ENCODE measurements around the gene BCL2. TPM values are rescaled to one million over a fixed set of nuclear protein-coding genes. Genes with fewer than 3 reads are reported as not detected.

The BCL2 gene
- total and polyA plus RNA-seq, 9 donors, result 13.7 to 43.9 (median 35.7) TPM

GRCh38 chr18:63131106-63131958 lies 188.2 kb downstream of the BCL2 start:
- TF ChIP-seq EP300 (IDR thresholded peaks at IDR 0.05), result no peak
- peak; percentile 27 to 81 (median 76) for TF ChIP-seq CTCF (IDR thresholded peaks at IDR 0.05)
- no peak for TF ChIP-seq POLR2A (IDR thresholded peaks at IDR 0.05)
- peak overlapping the region in 1 of 2 donors; percentile 47 for H3K27ac ChIP-seq
- H3K4me1 ChIP-seq (ENCODE audit: insufficient read depth), result peaks cover 2% of the 10 kb centered on the region
- intact Hi-C loops (cut with DNase I), result loop anchor here (2.0 to 10.0 kb wide), 3 partner anchors 93 to 191 kb away; partner anchors contain the start of gene BCL2 (in 2 of the 4)
- WGBS, 3 donors, result 34 to 39% (median 35%) methylated on average over 8 of the region's 8 CpGs
- no peaks in the 10 kb centered on the region for H3K27me3 ChIP-seq
- no peak overlapping the region for H3K4me3 ChIP-seq
- no peaks in the 10 kb centered on the region for H3K9me3 ChIP-seq
- peak in 4 of 5 donors; percentile 53 to 80 (median 62) for DNase-seq
- H3K36me3 ChIP-seq, result no peaks in the 10 kb centered on the region

- Histone ChIP-seq H3K4me1 (ENCODE audit: insufficient read depth) (peaks cover 2% of the 10 kb centered on the region), H3K27me3 (no peaks in the 10 kb centered on the region), H3K9me3 (no peaks in the 10 kb centered on the region), H3K4me3 (no peak overlapping the region), H3K27ac (no peak overlapping the region), H3K36me3 (no peaks in the 10 kb centered on the region)
- TF ChIP-seq CTCF (IDR thresholded peaks at IDR 0.05) (no peak), POLR2A (IDR thresholded peaks at IDR 0.05) (no peak), EP300 (IDR thresholded peaks at IDR 0.05) (no peak)
- intact Hi-C loops (cut with DNase I), result loop anchor here (2.0 to 10.0 kb wide), 3 partner anchors 95 to 193 kb away; partner anchors contain the start of gene BCL2 (in 2 of the 4)
- 69 to 76% (median 72%) methylated on average over 2 of the region's 2 CpGs for WGBS, 3 donors
- DNase-seq, result no peak
These were observed 189.4 kb downstream of the BCL2 start for GRCh38 chr18:63130176-63130575.

- no peaks in the 10 kb centered on the region for H3K36me3 ChIP-seq
- intact Hi-C loops (cut with DNase I), result loop anchor here in 2 of 4 donors (5.0 to 10.0 kb wide), 3 partner anchors 106 to 306 kb away; partner anchors contain the start of gene VPS4B (in 1 of the 2)
- no peaks in the 10 kb centered on the region for H3K9me3 ChIP-seq
- whole genome bisulfite sequencing, 3 donors, result 82 to 87% (median 87%) methylated on average over 9 of the region's 9 CpGs
- H3K27ac ChIP-seq, result no peak overlapping the region
- peaks cover 2% of the 10 kb centered on the region for H3K4me1 ChIP-seq (ENCODE audit: insufficient read depth)
- DNase-seq, result no peak
- no peaks in the 10 kb centered on the region for H3K27me3 ChIP-seq
- no peak overlapping the region for H3K4me3 ChIP-seq
- TF ChIP-seq CTCF (IDR thresholded peaks at IDR 0.05) (no peak), POLR2A (IDR thresholded peaks at IDR 0.05) (no peak), EP300 (IDR thresholded peaks at IDR 0.05) (no peak)
These were observed 191.2 kb downstream of the BCL2 start for GRCh38 chr18:63128237-63128974.

Data from ovary (tissue), 9 donors.